ENCODE measurements around the gene HS6ST1. TPM values are rescaled to one million over a fixed set of nuclear protein-coding genes. Genes with fewer than 3 reads are reported as not detected.

Gene HS6ST1
- total and polyA plus RNA-seq, 4 donors, result 17.9 to 31.9 (median 25.4) TPM

DNA sequence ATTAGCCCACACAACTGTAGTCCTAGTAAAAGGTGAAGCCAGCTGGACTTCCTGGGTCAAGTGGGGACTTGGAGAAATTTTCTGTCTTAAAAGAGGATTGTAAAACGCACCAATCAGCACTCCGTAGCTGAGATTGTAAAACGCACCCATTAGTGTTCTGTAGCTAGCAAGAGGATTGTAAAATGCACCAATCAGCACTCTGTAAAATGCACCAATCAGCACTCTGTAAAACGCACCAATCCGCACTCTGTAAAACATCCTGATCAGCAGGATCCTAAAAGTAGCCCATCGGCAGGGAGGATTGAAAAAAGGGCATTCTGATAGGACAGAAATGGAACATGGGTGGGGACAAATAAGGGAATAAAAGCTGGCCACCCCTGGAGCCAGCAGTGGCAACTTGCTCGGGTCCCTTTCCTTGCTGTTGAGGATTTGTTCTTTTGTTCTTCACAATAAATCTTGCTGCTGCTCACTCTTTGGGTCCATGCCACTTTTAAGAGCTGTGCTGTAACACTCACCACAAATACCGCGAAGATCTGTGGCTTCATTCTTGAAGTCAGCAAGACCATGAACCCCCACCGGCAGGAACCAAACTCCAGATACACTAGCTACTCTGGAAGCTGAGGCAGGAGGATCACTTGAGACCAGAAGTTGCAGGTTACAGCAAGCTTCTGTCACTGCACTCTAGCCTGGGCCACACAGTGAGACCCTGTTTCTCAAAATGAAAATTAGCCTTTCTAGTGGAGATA lies 102.6 kb downstream of the HS6ST1 start:
- no peak for DNase-seq (ENCODE audit: low spot score)
- Histone ChIP-seq H3K27me3 (ENCODE audit: control insufficient read depth in 4 of 4, insufficient read depth in 4 of 4, low read length in 3 of 4) (no peaks in the 10 kb centered on the region), H3K27ac (ENCODE audit: low read depth in 1 of 2, low read length in 2 of 2) (no peak overlapping the region), H3K9ac (ENCODE audit: low read depth in 1 of 2, low read length in 2 of 2) (no peak overlapping the region), H3K4me1 (ENCODE audit: control insufficient read depth in 4 of 4, insufficient read depth in 4 of 4, low read length in 3 of 4) (no peaks in the 10 kb centered on the region), H3K4me3 (ENCODE audit: low read depth in 1 of 3, low read length in 3 of 3) (no peak overlapping the region), H3K9me3 (ENCODE audit: control insufficient read depth in 4 of 4, low read length in 3 of 4) (no peaks in the 10 kb centered on the region), H3K36me3 (ENCODE audit: control insufficient read depth in 4 of 4, insufficient read depth in 3 of 4, low read depth in 1 of 4, low read length in 3 of 4) (no peaks in the 10 kb centered on the region)
- WGBS, result 90% methylated on average over 10 of the region's 10 CpGs
- TF ChIP-seq RAD21 (IDR thresholded peaks at IDR 0.05) (no peak), YY1 (IDR thresholded peaks at IDR 0.05) (no peak), GABPA (IDR thresholded peaks at IDR 0.05 in 1 of 2, conservative IDR thresholded peaks at IDR 0.05 in 1 of 2) (no peak)

Small RNAs within 50 kb of the gene (small RNA-seq; reads per million reads assigned to genes)
- not detected for gene RF00019

Other genes starting within 250 kb of the HS6ST1 start
- gene UGGT1, start 227.7 kb downstream of the HS6ST1 start, total RNA-seq, result 10 to 100 TPM; 51.5 to 74.7 TPM
- gene UGGT1, start 227.7 kb downstream of the HS6ST1 start, polyA plus RNA-seq, result 10 to 100 TPM in 1 of 2 donors, 1 to 10 TPM in 1; 6.7 to 13.4 TPM